GM12878 (cell line): ENCODE data around the gene ARHGAP44. TPM values are rescaled to one million over a fixed set of nuclear protein-coding genes. Genes with fewer than 3 reads are reported as not detected.
"Not testable (repeated sequence)": the region's sequence is repeated elsewhere in the genome, so short reads cannot be mapped to it uniquely, and the experiment has no call there.

Source experiments
- ATAC-seq: fragments of 200-7000 bp; cut with Tn5 transposase; 3 replicates; pipeline ENCODE4 v1.9.1; 2020; ENCODE audit warnings: mild to moderate bottlenecking, moderate library complexity
- BruUV-seq: library from RNA; stranded (reverse); fragments of 400-500 nt; replicated peaks from 2 replicates; lab custom pipeline; 2021; lab: Mats Ljungman, UMichigan
- CTCF ChIA-PET: fragments of 300-600 bp; sonication (Branson Sonifier 250); formaldehyde crosslinking; extraction: SDS; loops from one replicate; lab custom pipeline; 2021; ENCODE audit warnings: inconsistent platforms; lab: Yijun Ruan, JAX
- POLR2A ChIA-PET: fragments of 350-600 bp; formaldehyde crosslinking; extraction: SDS; loops from one replicate; lab custom pipeline; 2021; ENCODE audit warnings: inconsistent platforms; lab: Charles Lee
- RAD21 ChIA-PET: fragments of 300-600 bp; sonication (Branson Sonifier 250); formaldehyde crosslinking; loops from one replicate; lab custom pipeline; 2023; ENCODE audit warnings: antibody characterized with exemption; ENCODE audit not compliant: unreplicated experiment; lab: Charles Lee
- SMC1A ChIA-PET: fragments of 300-600 bp; sonication (Branson Sonifier 250); formaldehyde crosslinking; loops from one replicate; lab custom pipeline; 2023; ENCODE audit not compliant: unreplicated experiment, uncharacterized antibody; lab: Charles Lee
- DNase-seq: peaks from one replicate; pipeline ENCODE4 v3.0.0-alpha.2; 2011; ENCODE audit warnings: low read depth, low spot score
- FAIRE-seq: peaks from 3 replicates; lab custom pipeline; 2011; peaks lifted over from hg19 to GRCh38; lab: Jason Lieb, UNC
- H2AFZ ChIP-seq: 2 replicates; pipeline ENCODE4 v1.6.0; 2011; ENCODE audit warnings: low read depth, low read length, control low read depth; ENCODE audit not compliant: control insufficient read depth
- H3K27ac ChIP-seq: 2 replicates; pipeline ENCODE4 v1.5.1; 2011; ENCODE audit warnings: control low read depth; ENCODE audit not compliant: control insufficient read depth, insufficient read depth
- H3K27me3 ChIP-seq, 2 experiments: replicated peaks in 1 of 2; 2 replicates each; pipeline versions ENCODE4 v1.6.0 to v1.6.1; 2011; ENCODE audit warnings: low read length in 1 of 2; ENCODE audit not compliant: control insufficient read depth in 2 of 2, insufficient read depth in 2 of 2
- H3K36me3 ChIP-seq, 2 experiments: 2 replicates each; pipeline ENCODE4 v1.5.1; 2011; ENCODE audit warnings: low read length in 1 of 2; ENCODE audit not compliant: control insufficient read depth in 2 of 2, insufficient read depth in 2 of 2
- H3K4me1 ChIP-seq: 2 replicates; pipeline ENCODE4 v1.6.1; 2011; ENCODE audit warnings: mild to moderate bottlenecking, low read length, moderate library complexity, mixed read lengths; ENCODE audit not compliant: control insufficient read depth, insufficient read depth
- H3K4me2 ChIP-seq: 2 replicates; pipeline ENCODE4 v1.6.0; 2011; ENCODE audit warnings: control low read depth; ENCODE audit not compliant: control insufficient read depth, insufficient read depth
- H3K4me3 ChIP-seq: fragments of 200-600 bp; sonication (generic); 2 replicates; pipeline ENCODE4 v1.5.1; 2016
- H3K79me2 ChIP-seq: 2 replicates; pipeline ENCODE4 v1.6.0; 2011; ENCODE audit warnings: low read length; ENCODE audit not compliant: control insufficient read depth, insufficient read depth
- H3K9ac ChIP-seq: 2 replicates; pipeline ENCODE4 v1.8.0; 2011; ENCODE audit warnings: low read length, control low read depth, mixed read lengths; ENCODE audit not compliant: control insufficient read depth, insufficient read depth
- H3K9me3 ChIP-seq: replicated peaks from 3 replicates; pipeline ENCODE4 v1.5.1; 2011; ENCODE audit warnings: mild to moderate bottlenecking, low read length; ENCODE audit not compliant: control insufficient read depth, insufficient read depth
- H4K20me1 ChIP-seq: 2 replicates; pipeline ENCODE4 v1.6.0; 2011; ENCODE audit not compliant: control insufficient read depth, insufficient read depth
- JUND ChIP-seq: IDR thresholded peaks from 2 replicates; pipeline ENCODE4 v1.6.1; 2012; ENCODE audit warnings: low read depth, mild to moderate bottlenecking, low read length, improper control_type of control experiment, moderate library complexity
- KLF5 ChIP-seq: fragments of 450-650 bp; IDR thresholded peaks from 2 replicates; pipeline ENCODE4 v1.6.1; 2014; ENCODE audit warnings: mild to moderate bottlenecking; ENCODE audit not compliant: partially characterized antibody
- NFYA ChIP-seq: IDR thresholded peaks from 2 replicates; pipeline ENCODE4 v1.6.1; 2011; ENCODE audit warnings: low read depth, mild to moderate bottlenecking, low read length, improper control_type of control experiment, borderline replicate concordance
- POLR2AphosphoS5 ChIP-seq: IDR thresholded peaks from 2 replicates; pipeline ENCODE4 v1.6.1; 2011; ENCODE audit warnings: mild to moderate bottlenecking, low read length, inconsistent platforms
- RAD21 ChIP-seq: IDR thresholded peaks from 2 replicates; pipeline ENCODE4 v1.6.1; 2011; ENCODE audit warnings: mild to moderate bottlenecking, low read depth, low read length, moderate library complexity; ENCODE audit not compliant: insufficient read depth
- SP1 ChIP-seq: IDR thresholded peaks from one replicate; pipeline ENCODE4 v1.6.1; 2011; ENCODE audit warnings: low read depth, low read length
- YY1 ChIP-seq: IDR thresholded peaks from 2 replicates; pipeline ENCODE4 v1.6.1; 2011; ENCODE audit warnings: low read depth, mild to moderate bottlenecking, low read length
- WGBS: methylation state at CpG from one replicate; pipeline ENCODE4 v1.1.6; 2016; ENCODE audit warnings: low lambda C conversion rate; ENCODE audit not compliant: insufficient replicate concordance, insufficient coverage; ENCODE audit errors: missing lambda C conversion rate; 5-methylcytosine and 5-hydroxymethylcytosine counted together
- in situ Hi-C: fragments of 300-500 bp; cut with MboI; formaldehyde crosslinking; loops from 9 replicates; pipeline ENCODE4 v1.14.3; 2018; ENCODE audit warnings: mixed read lengths
- intact Hi-C: fragments of 100-400 bp; cut with micrococcal nuclease; formaldehyde crosslinking; loops from one replicate; pipeline ENCODE4 v1.14.2; 2022; ENCODE audit not compliant: unreplicated experiment
- polyA plus RNA-seq, 11 experiments: library from polyadenylated mRNA; depleted of rRNA in 4 of 11; unstranded in 6 of 11; stranded (reverse) in 5 of 11; fragments of >200 nt; fragmentation: Nextera tagmentation in 4 of 11; fragmentation: Illumina TruSeq in 1 of 11; extraction: Ambion mirVana in 4 of 11; extraction: Trizol in 1 of 11; gene quantifications; 1 replicate in 1 of 11; 2 replicates in 10 of 11; pipeline versions ENCODE4 v1.2.1 to v1.2.3, GENCODE V29; 2011 to 2016; ENCODE audit warnings: inconsistent platforms in 2 of 11, missing spikeins in 2 of 11, low read depth in 1 of 11
- total RNA-seq, 4 experiments: library from RNA; depleted of rRNA in 3 of 4; stranded (reverse); fragments of >200 nt in 3 of 4; fragmentation: Illumina TruSeq in 1 of 4; extraction: Trizol in 1 of 4; gene quantifications; 2 replicates each; pipeline versions ENCODE4 v1.2.1 to v1.2.3, GENCODE V29; 2013 to 2021
- TF ChIP-seq, protein P1 (sequence below): fragments of 450-650 bp; IDR thresholded peaks from 2 replicates; pipeline ENCODE4 v1.6.1; 2017; ENCODE audit warnings: mild to moderate bottlenecking, moderate library complexity
- TF ChIP-seq, protein P2 (sequence below): IDR thresholded peaks from 2 replicates; pipeline ENCODE4 v1.6.1; 2011; ENCODE audit warnings: mild to moderate bottlenecking, low read depth, low read length, moderate library complexity; ENCODE audit not compliant: insufficient replicate concordance
- TF ChIP-seq, protein P3 (sequence below): IDR thresholded peaks from 2 replicates; pipeline ENCODE4 v1.6.1; 2011; ENCODE audit warnings: borderline replicate concordance, low read depth, mild to moderate bottlenecking, moderate library complexity, low read length; ENCODE audit not compliant: insufficient read depth, poor library complexity, severe bottlenecking

Gene ARHGAP44
- total and polyA plus RNA-seq, 10 of the 15 experiments (the other 5 are each of a cell fraction or from before 2014, with no cell fraction given), result 0.11 to 1.2 (median 0.48) TPM

DNA sequence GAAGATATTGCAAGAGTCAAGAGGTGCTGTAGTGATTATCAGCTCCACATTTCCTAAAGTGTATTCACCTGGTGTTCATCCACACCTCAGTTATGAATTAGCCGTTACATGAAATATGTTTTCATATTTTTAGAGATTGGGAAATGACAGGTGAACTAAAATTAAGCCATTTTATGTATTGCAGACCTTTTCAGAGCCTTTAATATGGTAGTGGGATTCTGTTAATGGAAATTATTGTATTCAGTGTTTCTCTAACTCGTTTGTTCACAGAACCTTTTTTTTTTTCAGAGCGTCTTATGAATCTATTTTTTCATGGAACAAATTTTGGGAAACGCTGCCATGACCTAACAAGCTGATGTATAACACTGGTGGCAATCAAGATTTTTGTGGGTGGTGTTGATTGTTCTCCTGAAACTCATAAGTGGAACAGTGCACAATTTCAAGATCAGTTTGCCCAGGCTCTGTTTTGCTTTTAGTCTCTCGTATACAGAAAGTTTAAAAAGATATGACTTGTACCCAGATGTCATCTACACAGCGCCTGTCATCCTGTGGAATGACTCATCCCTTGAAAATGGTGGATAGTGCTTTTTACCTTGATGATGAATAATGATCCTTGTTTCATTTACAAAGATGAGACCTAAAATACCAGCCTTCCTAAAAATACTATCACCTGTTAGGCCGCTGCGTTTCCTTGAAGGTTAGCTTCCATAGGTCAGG lies 88.8 kb downstream of the ARHGAP44 start (continued):
- TF ChIP-seq POLR2AphosphoS5 (no peak), SP1 (no peak), RAD21 (no peak), NFYA (no peak), YY1 (peak; percentile 25; the same call in 1 of the 2 replicates), JUND (no peak), KLF5 (no peak)
- TF ChIP-seq, protein P1, sequence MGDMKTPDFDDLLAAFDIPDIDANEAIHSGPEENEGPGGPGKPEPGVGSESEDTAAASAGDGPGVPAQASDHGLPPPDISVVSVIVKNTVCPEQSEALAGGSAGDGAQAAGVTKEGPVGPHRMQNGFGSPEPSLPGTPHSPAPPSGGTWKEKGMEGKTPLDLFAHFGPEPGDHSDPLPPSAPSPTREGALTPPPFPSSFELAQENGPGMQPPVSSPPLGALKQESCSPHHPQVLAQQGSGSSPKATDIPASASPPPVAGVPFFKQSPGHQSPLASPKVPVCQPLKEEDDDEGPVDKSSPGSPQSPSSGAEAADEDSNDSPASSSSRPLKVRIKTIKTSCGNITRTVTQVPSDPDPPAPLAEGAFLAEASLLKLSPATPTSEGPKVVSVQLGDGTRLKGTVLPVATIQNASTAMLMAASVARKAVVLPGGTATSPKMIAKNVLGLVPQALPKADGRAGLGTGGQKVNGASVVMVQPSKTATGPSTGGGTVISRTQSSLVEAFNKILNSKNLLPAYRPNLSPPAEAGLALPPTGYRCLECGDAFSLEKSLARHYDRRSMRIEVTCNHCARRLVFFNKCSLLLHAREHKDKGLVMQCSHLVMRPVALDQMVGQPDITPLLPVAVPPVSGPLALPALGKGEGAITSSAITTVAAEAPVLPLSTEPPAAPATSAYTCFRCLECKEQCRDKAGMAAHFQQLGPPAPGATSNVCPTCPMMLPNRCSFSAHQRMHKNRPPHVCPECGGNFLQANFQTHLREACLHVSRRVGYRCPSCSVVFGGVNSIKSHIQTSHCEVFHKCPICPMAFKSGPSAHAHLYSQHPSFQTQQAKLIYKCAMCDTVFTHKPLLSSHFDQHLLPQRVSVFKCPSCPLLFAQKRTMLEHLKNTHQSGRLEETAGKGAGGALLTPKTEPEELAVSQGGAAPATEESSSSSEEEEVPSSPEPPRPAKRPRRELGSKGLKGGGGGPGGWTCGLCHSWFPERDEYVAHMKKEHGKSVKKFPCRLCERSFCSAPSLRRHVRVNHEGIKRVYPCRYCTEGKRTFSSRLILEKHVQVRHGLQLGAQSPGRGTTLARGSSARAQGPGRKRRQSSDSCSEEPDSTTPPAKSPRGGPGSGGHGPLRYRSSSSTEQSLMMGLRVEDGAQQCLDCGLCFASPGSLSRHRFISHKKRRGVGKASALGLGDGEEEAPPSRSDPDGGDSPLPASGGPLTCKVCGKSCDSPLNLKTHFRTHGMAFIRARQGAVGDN, result no peak
- TF ChIP-seq, protein P2, sequence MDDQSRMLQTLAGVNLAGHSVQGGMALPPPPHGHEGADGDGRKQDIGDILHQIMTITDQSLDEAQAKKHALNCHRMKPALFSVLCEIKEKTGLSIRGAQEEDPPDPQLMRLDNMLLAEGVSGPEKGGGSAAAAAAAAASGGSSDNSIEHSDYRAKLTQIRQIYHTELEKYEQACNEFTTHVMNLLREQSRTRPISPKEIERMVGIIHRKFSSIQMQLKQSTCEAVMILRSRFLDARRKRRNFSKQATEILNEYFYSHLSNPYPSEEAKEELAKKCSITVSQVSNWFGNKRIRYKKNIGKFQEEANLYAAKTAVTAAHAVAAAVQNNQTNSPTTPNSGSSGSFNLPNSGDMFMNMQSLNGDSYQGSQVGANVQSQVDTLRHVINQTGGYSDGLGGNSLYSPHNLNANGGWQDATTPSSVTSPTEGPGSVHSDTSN, result no peak
- TF ChIP-seq, protein P3, sequence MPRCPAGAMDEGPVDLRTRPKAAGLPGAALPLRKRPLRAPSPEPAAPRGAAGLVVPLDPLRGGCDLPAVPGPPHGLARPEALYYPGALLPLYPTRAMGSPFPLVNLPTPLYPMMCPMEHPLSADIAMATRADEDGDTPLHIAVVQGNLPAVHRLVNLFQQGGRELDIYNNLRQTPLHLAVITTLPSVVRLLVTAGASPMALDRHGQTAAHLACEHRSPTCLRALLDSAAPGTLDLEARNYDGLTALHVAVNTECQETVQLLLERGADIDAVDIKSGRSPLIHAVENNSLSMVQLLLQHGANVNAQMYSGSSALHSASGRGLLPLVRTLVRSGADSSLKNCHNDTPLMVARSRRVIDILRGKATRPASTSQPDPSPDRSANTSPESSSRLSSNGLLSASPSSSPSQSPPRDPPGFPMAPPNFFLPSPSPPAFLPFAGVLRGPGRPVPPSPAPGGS, result no peak
- TF ChIP-seq, all 136 proteins: peak for 8

DNA sequence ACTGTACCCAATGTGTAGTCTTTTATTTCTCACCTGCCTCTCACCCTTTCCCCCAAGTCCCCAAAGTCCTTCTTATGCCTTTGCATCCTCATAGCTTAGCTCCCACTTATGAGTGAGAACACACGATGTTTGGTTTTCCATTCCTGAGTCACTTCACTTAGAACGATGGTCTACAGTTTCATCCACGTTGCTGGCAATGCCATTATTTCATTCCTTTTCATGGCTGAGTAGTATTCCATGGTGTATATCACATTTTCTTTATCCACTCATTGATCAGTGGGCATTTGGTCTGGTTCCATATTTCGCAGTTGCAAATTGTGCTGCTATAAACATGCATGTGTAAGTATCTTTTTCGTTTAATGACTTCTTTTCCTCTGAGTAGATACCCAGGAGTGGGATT lies 89.8 kb downstream of the ARHGAP44 start:
- ATAC-seq, H3K9ac ChIP-seq, H3K27ac ChIP-seq, POLR2A ChIA-PET, H2AFZ ChIP-seq, H3K4me2 ChIP-seq, H4K20me1 ChIP-seq, CTCF ChIA-PET, H3K79me2 ChIP-seq, DNase-seq, intact Hi-C loops, RAD21 ChIA-PET, H3K4me1 ChIP-seq, H3K4me3 ChIP-seq, in situ Hi-C loops, H3K9me3 ChIP-seq, H3K27me3 ChIP-seq, FAIRE-seq, BruUV-seq, H3K36me3 ChIP-seq: not testable (repeated sequence)
- SMC1A ChIA-PET, result interaction anchor here (1.3 kb wide), 1 partner anchor 13 kb away, joined by 3 read pairs; no protein-coding TSS in a partner anchor
- WGBS, result 55% methylated on average over 5 of the region's 5 CpGs
